Left colon (tissue), 2 donors: ENCODE data around the gene EPB41L4A. TPM values are rescaled to one million over a fixed set of nuclear protein-coding genes. Genes with fewer than 3 reads are reported as not detected.

Source experiments
- ATAC-seq: fragments of 200-7000 bp; cut with Tn5 transposase; one replicate; pipeline ENCODE4 v1.9.1; 2020; ENCODE audit warnings: mild to moderate bottlenecking, moderate library complexity
- DNase-seq, 2 donors: peaks; one replicate each; pipeline ENCODE4 v3.0.0-alpha.2; 2020
- intact Hi-C, 2 donors: fragments of 100-400 bp; cut with DNase I in 1 of 2; cut with micrococcal nuclease in 1 of 2; formaldehyde crosslinking; loops; one replicate each; pipeline versions ENCODE4 v1.11.2 to v1.14.0; 2022; cut with DNase I, micrococcal nuclease
- total RNA-seq, 2 donors: library from RNA; stranded (reverse); fragmentation: NEBNext Ultra II Directional; extraction: Animal tissue kit (Norgen Biotek cat#: 25700); gene quantifications; one replicate each; pipeline ENCODE4 v1.2.1, GENCODE V29; 2021
- donor health status: DM: no; HTN: no; CAD: no.
- donor health status: DM: yes; HTN: yes; CAD: no.

Gene EPB41L4A
- total RNA-seq, 2 donors from 2014 or later: 10.2 to 34.0 TPM

- intact Hi-C loops: no loop called here
- DNase-seq (no peak), ATAC-seq (no peak)
These were observed 95.9 kb downstream of the EPB41L4A start for GRCh38 chr5:112323166-112323565.

DNA sequence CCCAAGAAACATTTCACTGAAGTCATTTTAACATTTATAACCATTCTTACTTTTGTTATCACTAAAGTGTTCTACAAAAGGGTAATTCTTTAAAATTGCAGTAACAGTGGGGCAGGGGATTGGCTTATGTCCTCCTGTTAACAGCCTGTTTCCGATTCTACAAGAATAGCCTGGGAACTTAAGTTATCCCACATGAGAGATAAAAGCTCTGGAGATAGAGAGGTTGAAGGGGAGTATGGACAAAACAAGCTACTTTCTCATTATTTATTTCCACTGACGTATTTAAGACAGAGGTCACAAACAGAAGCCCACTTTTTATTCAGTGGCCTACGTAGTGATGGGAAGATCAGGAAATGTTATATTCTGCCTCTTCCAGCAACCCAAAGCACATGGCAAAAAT is 98.7 kb downstream of the EPB41L4A start:
- no peak for ATAC-seq
- no peak for DNase-seq
- intact Hi-C loops: no loop called here

DNA sequence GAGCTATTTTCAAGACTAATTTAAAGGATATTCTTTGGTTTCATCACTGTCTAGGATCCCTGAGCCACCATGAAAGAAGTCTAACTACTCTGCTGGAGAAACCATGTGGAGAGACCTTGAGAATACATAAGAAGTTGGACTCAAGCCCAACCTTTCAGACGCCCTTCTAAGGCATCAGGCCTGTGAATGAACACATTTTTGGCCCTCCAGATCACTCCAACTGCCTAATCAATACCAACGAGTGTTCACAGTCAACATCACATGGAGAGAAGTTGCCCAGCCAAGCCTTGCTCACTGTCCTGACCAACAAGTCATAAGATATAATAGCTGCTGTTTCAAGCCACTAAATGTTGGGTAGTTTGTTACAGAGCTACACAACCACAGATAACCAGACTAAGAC is 100.7 kb downstream of the EPB41L4A start:
- ATAC-seq (no peak), DNase-seq (no peak)
- intact Hi-C loops: no loop called here

GRCh38 chr5:112317866-112318265 is 101.2 kb downstream of the EPB41L4A start:
- DNase-seq: no peak
- intact Hi-C loops: no loop called here

DNA sequence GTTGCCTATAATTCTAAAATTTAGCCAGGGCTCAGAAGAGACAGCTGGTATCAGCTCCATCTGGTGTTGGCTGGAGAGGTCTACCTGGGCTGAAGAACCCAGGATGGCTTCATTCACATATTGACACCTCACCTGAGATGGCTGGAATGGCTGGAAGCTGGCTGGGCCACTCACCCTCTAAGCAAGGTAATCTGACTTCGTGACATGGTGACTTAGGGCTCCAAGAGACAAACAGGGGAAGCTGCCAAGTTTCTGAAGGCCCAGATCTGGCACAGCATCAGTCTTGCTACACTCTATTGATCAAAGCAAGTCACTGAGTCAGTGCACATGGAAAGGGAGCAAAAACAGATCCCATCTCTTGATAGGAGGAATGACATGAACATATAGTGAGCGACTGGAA is 102.3 kb downstream of the EPB41L4A start:
- DNase-seq: no peak
- ATAC-seq: no peak
- intact Hi-C loops: no loop called here

More at GRCh38 chr5:112317866-112318265, 101.2 kb downstream of the EPB41L4A start:
- no peak for ATAC-seq

GRCh38 chr5:112316006-112316405 is 103.1 kb downstream of the EPB41L4A start:
- no peak for ATAC-seq
- DNase-seq: no peak
- intact Hi-C loops: no loop called here

DNA sequence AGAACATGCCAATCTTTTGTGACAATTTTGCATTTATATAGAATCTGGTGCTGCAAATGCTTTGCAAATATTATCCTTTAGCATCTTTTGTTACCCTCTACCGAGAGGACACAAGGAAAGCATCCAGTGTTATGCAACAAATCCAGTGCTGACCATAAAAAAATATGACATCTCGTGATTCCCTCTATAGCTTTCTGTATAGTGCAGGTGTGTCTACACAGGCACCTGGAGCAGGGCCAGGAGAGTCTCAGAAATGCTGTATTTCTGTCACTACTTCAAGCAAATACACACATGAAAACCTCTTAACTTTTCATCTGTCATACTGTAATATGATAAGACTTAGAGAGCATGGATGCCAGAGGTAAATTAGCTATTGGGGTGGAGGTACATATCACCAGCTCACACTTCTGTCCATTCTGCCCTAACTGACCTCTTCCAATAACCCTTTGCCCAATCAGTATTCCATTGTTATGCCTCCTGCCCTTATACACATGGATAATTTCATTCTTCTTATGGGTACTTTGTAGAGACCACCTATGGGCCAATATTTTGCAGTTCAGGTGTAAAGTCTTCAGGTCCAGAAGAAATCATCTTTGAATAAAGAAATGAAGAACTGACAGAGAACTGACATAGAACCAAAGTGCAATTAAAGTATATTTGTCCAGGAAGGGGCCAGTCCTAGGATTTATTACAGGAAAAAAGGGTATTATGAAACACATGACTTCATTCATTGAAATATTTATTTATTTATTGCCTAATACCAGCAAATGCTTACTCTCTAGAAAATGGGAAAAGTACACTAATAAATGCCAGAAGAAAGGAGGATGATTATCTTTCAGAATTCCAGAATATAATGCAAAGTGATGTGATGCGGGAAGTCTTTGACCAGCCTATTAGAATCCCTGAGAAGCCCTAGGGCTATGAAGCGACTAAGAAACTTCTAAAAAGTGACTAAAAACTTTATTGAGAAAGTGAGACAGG is 106.5 kb downstream of the EPB41L4A start:
- DNase-seq: peak; percentile 17 to 38
- intact Hi-C loops: no loop called here
- ATAC-seq: peak; percentile 64

DNA sequence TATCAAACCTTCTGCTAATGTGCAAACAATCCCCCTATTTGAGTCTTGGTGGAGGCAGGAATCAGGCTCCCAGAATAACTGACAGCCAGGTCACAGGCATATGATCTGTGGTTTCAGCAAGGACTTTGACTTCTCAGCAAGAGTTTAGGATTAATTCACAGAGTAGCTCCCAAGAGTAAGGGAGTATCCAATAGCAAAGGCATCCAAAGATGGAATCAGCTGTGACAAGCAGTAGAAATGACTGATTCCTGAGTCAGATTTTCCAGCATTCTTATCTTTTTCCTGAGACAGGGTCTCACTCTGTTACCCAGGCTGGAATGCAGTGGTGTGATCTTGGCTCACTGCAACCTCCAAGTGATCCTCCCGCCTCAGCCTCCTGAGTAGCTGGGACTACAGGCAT is 108.3 kb downstream of the EPB41L4A start:
- DNase-seq (no peak), ATAC-seq (no peak)
- intact Hi-C loops: no loop called here

GRCh38 chr5:112308608-112309007 is 110.5 kb downstream of the EPB41L4A start:
- DNase-seq: no peak
- ATAC-seq: no peak
- intact Hi-C loops: no loop called here

DNA sequence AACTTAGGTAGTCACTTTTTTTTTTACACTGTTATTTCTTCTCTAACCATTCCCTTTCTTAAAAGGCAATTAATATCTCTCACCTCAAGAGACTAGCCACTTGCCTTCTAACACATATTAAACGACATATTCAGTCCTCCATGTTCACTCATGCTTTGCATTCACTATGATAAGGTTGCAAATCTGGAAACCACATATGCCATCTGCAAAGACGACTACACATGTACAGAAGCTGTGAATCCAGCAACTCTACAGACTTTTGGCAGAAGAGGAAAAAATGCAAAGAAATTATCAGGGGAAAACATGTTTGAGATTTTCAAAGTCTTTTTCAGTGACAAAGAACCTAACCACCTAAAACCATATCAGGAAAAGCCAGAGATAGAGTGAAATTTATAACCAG is 112.1 kb downstream of the EPB41L4A start:
- ATAC-seq (no peak), DNase-seq (no peak)
- intact Hi-C loops: no loop called here

DNA sequence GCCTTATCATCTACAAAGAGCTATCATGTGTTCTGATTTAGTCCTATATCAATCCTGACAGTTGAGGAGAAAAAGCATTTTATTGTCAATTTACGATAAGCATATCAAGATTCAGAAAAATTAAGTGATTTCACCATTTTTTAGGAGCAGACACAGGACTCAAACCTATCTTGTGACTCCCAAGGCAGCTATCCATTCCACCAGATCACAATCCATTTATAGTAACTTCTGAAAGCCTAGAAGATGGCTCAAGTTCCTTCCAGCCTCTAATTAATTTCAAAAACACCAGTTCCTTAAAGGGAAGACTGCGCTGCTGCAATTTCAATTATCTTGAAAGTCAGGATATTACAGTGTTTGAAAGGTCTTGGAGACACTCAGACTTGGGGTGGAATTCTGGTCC is 114.3 kb downstream of the EPB41L4A start:
- intact Hi-C loops: no loop called here
- ATAC-seq: no peak
- DNase-seq: no peak

- no peak for ATAC-seq
- DNase-seq: no peak
- intact Hi-C loops: no loop called here
These were observed 115.4 kb downstream of the EPB41L4A start for GRCh38 chr5:112303685-112304084.

DNA sequence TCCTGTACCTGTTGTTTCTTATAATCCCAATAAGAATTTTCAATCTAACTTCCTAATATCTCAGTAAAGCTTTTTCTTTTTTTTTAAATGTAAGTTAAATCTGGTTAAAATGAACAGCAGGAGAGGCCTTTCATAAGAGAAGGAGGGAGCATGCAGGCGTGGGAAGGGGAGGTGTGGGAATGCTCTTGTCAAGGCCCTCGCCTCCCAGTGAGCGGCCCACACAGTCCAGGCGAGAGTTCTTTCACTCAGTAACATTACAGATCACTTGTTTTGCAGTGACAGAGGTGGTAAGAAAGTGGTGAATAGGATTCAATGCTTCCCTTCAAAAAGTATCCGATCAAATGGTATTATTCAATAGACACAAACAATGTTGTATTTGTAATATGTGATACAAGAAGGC is 125.0 kb downstream of the EPB41L4A start:
- DNase-seq (no peak), ATAC-seq (no peak)
- intact Hi-C loops: no loop called here

GRCh38 chr5:112293587-112293986 is 125.5 kb downstream of the EPB41L4A start:
- ATAC-seq (no peak), DNase-seq (no peak)
- intact Hi-C loops: no loop called here

DNA sequence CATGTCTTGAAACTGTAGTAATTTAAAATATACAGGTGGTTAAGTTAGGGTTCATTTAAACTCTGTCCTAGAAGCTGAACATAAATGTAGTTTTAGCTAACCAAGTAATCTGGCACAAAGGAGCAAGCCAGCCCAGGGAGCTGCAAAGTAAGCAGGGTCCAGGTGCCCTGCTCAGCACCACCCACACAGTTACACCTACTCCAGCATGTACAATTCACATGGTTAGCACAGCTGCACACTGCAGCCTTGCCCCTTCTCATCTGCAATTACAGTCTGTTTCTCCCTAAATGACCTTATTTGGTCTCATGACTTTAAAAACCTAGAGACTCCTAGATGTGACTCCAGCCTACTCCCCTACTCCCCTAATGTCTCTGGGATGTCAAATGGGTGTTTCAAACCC is 128.4 kb downstream of the EPB41L4A start:
- intact Hi-C loops: no loop called here
- ATAC-seq (no peak), DNase-seq (no peak)

DNA sequence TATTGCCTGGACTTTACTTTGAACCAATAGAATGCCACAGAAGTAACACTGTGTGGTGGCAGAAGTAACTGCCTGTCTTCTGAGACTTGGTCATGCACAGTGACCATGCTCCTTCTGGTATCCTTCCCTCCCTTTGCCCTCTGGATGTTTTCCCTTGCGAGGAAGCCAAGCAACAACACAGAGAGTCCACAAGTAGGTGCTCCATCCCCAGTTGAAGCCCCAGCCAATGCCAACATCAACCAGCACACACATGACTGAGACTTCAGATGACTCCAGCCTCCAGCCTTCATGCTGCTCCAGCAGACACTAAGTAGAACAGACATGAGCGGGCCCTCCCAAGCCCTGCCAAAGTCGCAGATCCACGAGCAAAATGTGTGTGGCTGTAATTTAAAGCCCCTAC is 129.6 kb downstream of the EPB41L4A start:
- intact Hi-C loops: no loop called here
- DNase-seq: no peak
- no peak for ATAC-seq

DNA sequence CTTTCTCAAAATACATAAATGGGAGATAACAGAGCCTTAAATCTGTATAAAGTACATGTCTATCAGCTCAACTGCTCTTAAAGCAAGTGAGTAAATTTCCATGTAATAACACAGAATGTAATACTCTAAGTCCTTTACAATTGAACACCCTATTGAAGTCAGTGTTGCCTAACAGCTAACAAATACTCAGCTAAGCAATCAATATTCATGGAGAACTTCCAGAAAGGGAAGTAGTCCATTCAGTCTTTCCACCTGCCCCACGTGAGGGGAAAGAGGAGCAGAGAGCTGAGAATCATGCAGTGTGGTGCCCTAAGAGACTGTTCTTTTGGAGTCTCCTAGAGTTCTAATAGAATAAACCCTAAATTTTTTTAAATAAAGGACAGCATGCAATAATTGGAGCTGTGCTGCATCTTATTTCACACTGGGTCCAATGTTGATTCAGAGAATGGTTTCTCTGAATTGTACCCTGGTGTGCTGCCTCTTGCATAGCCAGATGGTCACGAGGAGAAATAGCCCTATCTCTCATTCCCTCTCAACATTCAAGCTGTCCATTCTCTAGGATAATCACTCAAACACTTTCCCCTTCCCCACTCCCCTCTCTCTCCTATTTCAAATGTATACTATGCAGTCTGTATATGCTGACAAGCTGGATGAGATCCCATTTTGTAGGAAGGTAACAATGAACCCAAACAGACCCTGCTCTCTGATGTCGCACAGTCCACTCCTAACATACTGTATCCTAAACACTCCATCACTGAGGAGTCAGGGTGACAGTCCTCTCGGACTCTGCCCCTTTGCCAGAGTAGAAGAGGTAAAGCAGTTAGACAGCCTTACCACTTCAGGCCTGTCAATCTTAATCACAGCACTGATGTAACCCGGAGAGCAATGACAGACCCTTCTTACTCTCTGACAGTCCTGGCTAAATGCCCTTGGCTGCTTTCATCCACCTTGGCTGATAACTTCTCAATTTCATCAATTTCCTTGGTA is 134.8 kb downstream of the EPB41L4A start:
- intact Hi-C loops: no loop called here
- DNase-seq (no peak), ATAC-seq (no peak)

DNA sequence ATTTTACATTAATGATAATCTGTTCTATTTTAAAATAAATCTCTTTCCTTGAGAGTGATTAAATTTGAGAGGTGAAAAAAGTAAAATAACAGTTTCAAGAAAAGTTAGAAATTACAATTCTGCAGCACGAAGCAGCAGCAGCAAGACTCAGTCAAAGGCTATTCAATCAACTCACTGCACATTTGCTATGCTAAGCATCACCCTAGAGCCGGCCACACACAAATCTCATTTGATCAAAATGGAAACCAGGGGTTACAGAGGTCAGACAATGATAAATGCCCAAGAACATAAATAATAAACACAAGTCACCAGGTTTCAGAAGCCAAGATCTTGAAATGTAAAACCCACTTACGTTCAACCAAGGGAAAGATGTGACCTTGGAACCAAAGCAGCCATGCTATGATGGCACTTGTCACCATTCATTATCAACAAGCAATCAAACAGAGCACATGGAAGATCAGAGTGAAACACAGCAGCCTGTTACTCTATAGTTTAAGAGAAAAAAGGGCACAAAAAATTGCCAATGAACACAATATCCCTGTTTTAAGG is 136.0 kb downstream of the EPB41L4A start:
- intact Hi-C loops: no loop called here
- ATAC-seq: no peak

DNA sequence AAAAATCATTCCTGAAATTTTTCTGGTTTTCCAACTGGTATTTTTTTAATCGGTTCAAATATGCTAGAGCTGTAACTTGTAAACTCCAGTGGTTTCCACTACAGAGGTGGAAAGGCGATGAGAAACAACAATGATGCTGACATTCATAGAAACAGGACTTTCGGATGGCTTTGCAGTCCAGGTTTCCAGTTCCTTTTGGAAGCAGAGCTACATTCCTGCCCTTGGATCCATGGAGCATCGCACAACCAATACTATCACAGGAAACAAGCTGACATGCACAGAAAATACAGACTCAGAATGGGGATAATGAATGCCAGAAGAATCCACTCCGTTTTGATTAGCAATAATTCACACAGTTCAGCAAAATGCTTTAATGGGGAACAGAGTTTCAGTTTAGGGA is 140.0 kb downstream of the EPB41L4A start:
- no peak for DNase-seq
- intact Hi-C loops: no loop called here
- ATAC-seq: no peak

More for the DNA sequence above, 136.0 kb downstream of the EPB41L4A start:
- no peak for DNase-seq
